NCI-H1092 (cell line): ENCODE results near the gene TFPT.
"Not testable (repeated sequence)": the region's sequence is repeated elsewhere in the genome, so short reads cannot be mapped to it uniquely, and the experiment has no call there.

Source experiments
- DNase-seq: peaks from one replicate; lab custom pipeline; 2025; lab: John Stamatoyannopoulos, UW

Gene TFPT

DNA sequence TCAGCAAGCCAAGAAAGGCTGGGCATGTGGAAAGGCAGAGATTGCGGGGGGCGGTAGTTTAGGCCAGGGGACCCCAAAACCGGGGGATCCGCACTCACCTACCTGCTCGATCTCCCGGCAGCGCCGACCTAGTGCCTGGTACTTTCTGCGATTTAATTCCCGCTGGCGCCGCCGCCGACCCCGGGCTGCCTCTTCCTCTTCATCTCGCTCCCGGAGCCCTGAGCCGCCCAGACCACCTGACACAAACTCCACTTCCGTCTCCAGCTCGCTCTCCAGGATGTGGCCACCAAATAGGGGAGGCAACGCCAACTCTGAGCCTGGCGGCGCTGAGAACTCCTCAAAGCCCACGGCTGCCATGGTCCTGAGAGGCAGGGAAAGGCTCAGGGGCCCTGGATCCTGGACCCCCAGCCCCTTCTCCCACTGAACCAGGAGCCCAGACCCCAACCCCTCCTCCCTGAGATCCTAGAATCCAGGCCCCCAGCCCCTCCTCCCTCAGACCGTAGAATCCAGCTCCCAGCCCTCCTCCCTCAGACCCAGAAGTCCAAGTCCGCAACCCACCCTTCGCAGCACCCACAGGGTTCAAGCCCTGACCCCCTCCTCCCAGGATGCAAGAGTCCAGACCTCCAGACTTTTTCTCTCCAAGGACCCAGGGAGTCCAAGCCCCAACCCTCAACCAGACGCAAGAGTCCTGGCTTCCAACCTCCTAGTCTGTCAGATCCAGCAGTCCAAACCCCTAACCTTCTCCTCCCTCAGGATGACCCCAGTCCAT lies 933 bp downstream of the TFPT start:
- DNase-seq, result no peak

- DNase-seq, result no peak
Measured at GRCh38 chr19:54109651-54110050, 5.8 kb downstream of the TFPT start.

- no peak for DNase-seq
Measured at GRCh38 chr19:54108496-54108895, 7.0 kb downstream of the TFPT start.

DNA sequence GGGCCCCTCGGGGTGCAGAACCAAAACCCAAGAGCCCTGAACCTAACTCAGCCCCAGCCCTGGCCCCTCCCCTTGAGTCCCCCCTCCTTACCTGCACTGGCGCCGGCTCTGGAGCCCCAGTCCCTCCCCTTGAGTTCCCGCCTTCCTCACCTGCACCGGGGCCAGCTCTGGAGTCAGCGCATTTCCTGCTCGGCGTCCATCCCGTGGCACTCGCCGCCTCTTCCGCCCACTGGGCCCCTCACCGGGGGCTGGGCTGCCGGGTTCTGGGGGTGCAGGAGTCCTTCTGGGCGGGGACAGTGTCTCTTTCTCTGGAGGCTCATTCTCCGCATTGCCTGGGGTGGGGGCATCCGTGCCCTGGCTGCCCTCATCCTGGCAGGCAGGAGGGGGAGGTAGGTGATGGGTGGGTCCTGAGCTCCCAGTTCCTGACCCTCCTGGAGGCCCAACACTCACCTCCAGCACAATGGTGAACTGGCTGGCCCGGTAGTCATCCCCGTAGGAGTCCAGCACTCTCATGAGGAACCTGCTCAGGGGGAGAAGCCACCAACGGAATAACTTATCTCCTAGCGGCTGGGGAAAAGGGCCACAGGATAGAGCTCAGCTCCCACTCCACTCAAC lies 7.5 kb downstream of the TFPT start:
- no peak for DNase-seq

DNA sequence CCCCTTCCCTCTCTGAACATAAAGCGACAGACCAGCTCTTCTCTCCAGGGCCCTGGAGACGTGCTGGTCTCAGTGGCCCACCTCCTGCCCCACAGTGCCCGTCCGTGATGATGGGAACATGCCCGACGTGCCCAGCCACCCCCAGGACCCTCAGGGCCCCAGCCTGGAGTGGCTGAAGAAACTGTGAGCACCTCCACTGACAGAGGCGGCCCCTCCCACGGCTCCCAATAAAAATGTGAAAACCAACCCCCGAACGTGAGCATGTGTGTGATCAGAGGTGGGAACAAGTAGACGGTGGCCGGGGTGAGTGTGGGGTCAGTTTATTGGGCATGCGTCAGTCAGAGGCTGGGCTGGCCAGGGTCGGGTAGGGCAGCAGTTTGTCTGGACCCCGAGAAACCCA lies 8.7 kb downstream of the TFPT start:
- DNase-seq, result no peak

DNA sequence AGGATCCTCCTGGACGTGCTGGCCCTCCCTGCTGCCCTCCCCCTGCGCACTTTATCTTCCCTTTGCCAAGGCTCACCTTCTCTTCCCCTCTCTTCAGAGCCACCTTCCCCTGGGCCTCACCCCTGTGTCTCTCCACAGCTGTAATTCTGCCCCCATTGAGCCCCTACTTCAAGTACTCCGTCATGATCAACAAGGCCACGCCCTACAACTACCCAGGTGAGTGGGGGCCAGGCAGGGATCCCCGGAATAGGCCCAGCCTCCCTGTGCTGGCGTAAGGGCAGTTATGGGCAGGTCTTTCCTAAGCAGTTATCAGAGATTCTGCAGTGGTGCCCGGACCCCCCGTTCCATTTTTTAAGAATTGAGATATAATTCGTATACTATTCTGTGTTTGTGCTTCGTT lies 9.7 kb downstream of the TFPT start:
- no peak for DNase-seq

GRCh38 chr19:54104998-54105715 lies 10.3 kb downstream of the TFPT start:
- no peak for DNase-seq

DNA sequence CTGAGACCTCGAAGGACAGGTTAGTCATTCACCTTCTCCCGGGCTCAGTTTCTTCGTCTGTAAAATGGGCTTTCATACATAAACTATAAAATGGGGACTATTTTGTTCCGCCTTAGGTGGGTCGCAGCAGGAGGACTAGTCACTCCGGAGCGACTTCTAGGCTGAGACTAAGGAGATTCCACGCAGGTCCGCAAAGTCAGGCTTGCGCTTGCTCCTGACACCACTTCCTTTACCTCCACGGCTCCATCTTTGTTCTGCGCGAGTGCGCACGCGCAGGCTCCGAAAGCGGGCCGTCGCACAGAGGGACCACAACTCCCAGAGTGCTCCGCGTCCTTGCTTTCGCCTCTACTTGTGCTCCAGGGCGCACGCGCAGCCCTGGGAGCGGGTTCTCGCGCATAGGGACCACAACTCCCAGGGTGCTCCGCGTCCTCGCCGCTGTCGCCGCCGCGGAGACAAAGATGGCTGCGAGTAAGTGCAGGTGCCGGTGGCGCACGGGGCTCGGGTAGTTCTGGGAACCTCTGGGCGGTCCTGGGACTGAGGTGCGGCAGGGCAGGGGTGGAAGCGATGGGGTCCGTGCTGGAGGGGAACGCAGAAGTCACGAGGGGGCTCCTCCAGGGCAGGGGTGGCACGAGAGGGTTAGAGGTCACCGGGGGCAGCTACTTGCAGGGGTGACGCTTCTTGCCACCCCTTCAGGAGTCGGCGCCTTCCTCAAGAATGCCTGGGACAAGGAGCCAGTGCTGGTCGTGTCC lies 12.9 kb downstream of the TFPT start, which contains the start of gene NDUFA3:
TSS of gene NDUFA3 (plus strand) at position 435 of the 749 bp plus-strand sequence. CDS start at position 459, 24 bp downstream.
- DNase-seq, result peak; percentile 94

DNA sequence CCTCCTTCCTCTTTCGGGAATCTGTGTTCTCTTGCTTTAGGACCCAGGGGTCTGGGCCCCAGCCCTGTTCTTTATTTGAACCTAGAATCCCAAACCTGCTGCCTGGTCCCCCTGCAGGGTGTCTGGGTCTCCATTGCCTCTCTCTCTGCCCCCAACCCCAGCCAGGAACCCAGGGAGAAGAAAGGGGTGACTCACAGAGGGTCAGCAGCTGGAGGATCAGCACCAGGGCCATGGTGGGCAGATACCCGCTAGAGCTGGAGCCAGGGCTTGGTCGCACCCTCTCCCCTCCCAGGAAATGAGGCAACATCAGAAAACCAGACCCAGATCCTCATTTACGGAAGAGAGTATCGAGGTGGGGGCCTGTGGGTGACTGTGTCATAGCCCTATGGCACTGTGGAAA lies 14.9 kb downstream of the TFPT start, which contains the start of gene OSCAR:
TSS of gene OSCAR (minus strand) at position 243 of the 400 bp plus-strand sequence. CDS start at position 232, 11 bp downstream.
- DNase-seq, result no peak

- DNase-seq, result not testable (repeated sequence)
Measured at GRCh38 chr19:54099903-54100255, 15.6 kb downstream of the TFPT start.

- no peak for DNase-seq
Measured at GRCh38 chr19:54099190-54099902, 16.1 kb downstream of the TFPT start.

DNA sequence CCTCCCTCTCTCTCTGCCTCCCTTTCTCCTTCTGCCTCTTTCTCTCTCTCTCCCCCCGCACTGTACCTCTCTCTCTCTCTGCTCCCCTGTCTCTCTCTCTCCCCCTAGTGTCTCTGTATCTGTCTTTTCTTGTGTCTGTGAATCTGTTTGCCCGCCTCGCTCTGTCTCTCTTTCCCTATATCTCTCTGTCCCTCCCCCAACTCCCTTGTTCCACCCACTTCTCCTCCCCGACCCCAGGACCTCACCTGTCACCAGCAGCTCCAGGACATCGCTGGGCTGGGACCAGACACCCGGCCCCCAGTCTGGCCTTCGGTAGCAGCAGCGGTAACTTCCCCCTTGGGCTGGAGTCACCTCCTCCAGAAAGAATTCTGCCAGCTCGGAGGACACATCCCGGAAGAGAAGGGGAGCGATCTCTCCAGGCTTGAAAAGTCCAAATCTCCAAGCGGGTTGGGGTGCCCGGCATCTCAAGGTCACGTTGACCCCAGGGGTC lies 18.8 kb downstream of the TFPT start:
- no peak for DNase-seq

- DNase-seq, result not testable (repeated sequence)
Measured at GRCh38 chr19:54095859-54096616, 19.4 kb downstream of the TFPT start.

GRCh38 chr19:54095136-54095858 lies 20.2 kb downstream of the TFPT start:
- DNase-seq, result no peak

GRCh38 chr19:54094426-54095000 lies 20.9 kb downstream of the TFPT start:
- DNase-seq, result no peak

- no peak for DNase-seq
Measured at GRCh38 chr19:54084410-54084809, 31.0 kb downstream of the TFPT start.

DNA sequence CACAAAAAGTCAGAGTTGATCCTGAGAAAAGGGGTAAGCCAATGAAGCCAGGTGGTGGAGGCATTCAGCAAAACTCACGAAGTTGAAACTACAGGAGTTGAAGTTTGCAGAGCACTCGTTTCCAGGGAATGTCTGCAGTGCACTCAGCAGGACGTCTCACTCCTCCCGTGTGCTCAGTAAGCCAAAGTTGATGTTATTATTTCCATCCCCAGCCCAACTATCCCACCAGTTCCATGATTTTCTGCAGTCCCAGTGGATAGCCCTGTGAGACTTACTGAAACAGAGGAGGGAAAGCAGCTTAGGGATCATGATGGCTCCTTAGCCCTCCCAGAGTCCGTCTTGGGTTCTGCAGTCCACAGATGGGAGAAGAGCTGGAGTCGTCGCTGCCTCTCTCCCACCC lies 34.4 kb downstream of the TFPT start, which contains the start of gene TARM1:
TSS of gene TARM1 (minus strand) at position 334 of the 400 bp plus-strand sequence. CDS start at position 309, 25 bp downstream.
- no peak for DNase-seq

- DNase-seq, result no peak
Measured at GRCh38 chr19:54077334-54077733, 38.1 kb downstream of the TFPT start.

DNA sequence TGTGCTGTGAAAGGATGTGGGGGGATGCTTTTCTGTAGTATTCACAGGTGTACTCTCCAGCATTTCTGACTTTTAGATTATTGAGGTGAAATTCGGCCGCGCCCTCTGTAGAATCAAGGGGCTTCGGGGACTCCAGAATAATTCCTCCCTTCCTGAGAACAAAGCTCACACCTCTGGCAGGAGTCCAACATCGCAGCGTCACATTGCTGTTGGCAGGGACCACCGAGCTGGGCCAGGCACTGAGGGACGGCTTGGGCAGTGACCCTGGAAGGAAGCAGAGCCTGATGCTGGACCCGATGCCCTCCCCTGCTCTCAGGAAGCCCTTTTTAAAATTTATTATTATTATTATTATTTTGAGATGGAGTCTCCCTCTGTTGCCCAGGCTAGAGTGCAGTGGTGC lies 40.6 kb downstream of the TFPT start:
- no peak for DNase-seq
